ENCODE results near the gene RUNX2. TPM values are rescaled to one million over a fixed set of nuclear protein-coding genes. Genes with fewer than 3 reads are reported as not detected.

Gene RUNX2
- total RNA-seq, 1 experiment from 2014 or later: 7.0 TPM

DNA sequence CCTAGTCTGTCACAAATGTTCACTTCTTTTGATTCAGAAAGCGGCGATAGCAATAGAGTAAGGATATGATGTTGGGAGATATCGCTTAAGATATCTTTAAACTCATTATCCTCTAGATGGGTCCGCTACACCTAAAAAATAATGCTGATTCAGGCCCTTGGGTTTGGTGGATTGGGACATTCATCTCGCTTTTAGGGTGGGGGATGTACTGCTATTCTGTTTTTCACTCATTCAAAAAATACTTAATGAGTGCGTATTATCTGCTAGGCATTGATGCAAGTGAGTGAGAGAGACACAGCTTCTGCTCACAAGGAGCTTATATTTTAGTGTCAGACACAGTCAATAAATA lies 167.9 kb downstream of the RUNX2 start:
- Histone ChIP-seq H3K36me3 (ENCODE audit: control insufficient read depth, insufficient read depth, low read length) (no peaks in the 10 kb centered on the region), H3K9me3 (ENCODE audit: control insufficient read depth, insufficient read depth, low read depth, low read length) (no peaks in the 10 kb centered on the region), H3K27ac (ENCODE audit: low read length) (no peak overlapping the region), H3K4me3 (ENCODE audit: low read depth in 2 of 2, low read length in 2 of 2) (no peak overlapping the region), H3K4me1 (ENCODE audit: control insufficient read depth, insufficient read depth, low read length) (no peaks in the 10 kb centered on the region), H3K27me3 (ENCODE audit: control insufficient read depth, insufficient read depth, low read length) (no peaks in the 10 kb centered on the region)
- DNase-seq (ENCODE audit: low read depth, low spot score) (no peak), ATAC-seq (no peak)
- in situ Hi-C loops (cut with HindIII; ENCODE audit: low pct_unique_long_range_greater_than_20kb, low sequenced_read_pairs) (no loop called here), intact Hi-C loops (cut with micrococcal nuclease; ENCODE audit: unreplicated experiment) (no loop called here)
- TF ChIP-seq SIN3A (IDR thresholded peaks at IDR 0.05; ENCODE audit: borderline replicate concordance, insufficient read depth, low read depth, low read length) (no peak), POLR2AphosphoS5 (IDR thresholded peaks at IDR 0.05; ENCODE audit: low read depth, low read length) (no peak), TCF7L2 (IDR thresholded peaks at IDR 0.05; ENCODE audit: low read depth, low read length) (no peak)
- TF ChIP-seq, protein P1, sequence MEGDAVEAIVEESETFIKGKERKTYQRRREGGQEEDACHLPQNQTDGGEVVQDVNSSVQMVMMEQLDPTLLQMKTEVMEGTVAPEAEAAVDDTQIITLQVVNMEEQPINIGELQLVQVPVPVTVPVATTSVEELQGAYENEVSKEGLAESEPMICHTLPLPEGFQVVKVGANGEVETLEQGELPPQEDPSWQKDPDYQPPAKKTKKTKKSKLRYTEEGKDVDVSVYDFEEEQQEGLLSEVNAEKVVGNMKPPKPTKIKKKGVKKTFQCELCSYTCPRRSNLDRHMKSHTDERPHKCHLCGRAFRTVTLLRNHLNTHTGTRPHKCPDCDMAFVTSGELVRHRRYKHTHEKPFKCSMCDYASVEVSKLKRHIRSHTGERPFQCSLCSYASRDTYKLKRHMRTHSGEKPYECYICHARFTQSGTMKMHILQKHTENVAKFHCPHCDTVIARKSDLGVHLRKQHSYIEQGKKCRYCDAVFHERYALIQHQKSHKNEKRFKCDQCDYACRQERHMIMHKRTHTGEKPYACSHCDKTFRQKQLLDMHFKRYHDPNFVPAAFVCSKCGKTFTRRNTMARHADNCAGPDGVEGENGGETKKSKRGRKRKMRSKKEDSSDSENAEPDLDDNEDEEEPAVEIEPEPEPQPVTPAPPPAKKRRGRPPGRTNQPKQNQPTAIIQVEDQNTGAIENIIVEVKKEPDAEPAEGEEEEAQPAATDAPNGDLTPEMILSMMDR (IDR thresholded peaks at IDR 0.05): no peak
- TF ChIP-seq, protein P2, sequence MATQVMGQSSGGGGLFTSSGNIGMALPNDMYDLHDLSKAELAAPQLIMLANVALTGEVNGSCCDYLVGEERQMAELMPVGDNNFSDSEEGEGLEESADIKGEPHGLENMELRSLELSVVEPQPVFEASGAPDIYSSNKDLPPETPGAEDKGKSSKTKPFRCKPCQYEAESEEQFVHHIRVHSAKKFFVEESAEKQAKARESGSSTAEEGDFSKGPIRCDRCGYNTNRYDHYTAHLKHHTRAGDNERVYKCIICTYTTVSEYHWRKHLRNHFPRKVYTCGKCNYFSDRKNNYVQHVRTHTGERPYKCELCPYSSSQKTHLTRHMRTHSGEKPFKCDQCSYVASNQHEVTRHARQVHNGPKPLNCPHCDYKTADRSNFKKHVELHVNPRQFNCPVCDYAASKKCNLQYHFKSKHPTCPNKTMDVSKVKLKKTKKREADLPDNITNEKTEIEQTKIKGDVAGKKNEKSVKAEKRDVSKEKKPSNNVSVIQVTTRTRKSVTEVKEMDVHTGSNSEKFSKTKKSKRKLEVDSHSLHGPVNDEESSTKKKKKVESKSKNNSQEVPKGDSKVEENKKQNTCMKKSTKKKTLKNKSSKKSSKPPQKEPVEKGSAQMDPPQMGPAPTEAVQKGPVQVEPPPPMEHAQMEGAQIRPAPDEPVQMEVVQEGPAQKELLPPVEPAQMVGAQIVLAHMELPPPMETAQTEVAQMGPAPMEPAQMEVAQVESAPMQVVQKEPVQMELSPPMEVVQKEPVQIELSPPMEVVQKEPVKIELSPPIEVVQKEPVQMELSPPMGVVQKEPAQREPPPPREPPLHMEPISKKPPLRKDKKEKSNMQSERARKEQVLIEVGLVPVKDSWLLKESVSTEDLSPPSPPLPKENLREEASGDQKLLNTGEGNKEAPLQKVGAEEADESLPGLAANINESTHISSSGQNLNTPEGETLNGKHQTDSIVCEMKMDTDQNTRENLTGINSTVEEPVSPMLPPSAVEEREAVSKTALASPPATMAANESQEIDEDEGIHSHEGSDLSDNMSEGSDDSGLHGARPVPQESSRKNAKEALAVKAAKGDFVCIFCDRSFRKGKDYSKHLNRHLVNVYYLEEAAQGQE (IDR thresholded peaks at IDR 0.05; ENCODE audit: insufficient read depth in 1 of 2, low read depth in 2 of 2, low read length in 1 of 2): no peak
- no TSS peak for BruUV-seq (replicated peaks)
- CTCF ChIA-PET: no interaction called here
- POLR2A ChIA-PET: no interaction called here

DNA sequence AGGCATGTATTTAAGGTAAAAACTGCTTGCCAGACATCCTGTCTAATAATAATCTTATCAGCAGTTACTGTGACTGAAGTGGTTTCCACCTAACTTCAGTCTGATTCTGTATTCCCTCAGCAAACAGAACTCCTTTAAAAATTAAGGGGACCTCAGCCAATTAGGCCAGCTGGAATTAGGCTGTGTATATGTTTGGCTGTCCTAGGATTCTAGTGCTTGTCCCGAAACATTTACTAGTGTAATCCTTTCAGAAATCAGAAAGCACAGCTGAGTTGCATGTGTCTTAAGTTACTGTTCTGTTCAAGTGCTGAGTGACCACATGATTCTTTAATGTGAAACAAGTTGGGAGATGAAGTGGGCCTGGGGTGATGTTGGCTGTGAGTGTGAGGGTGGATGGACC lies 170.5 kb downstream of the RUNX2 start:
- ChIA-PET POLR2A (no interaction called here), CTCF (no interaction called here)
- H3K9me3 ChIP-seq (ENCODE audit: control insufficient read depth, insufficient read depth, low read depth, low read length): no peaks in the 10 kb centered on the region
- H3K4me3 ChIP-seq (ENCODE audit: low read depth in 2 of 2, low read length in 2 of 2): no peak overlapping the region
- no peaks in the 10 kb centered on the region for H3K36me3 ChIP-seq (ENCODE audit: control insufficient read depth, insufficient read depth, low read length)
- no TSS peak for BruUV-seq (replicated peaks)
- no peaks in the 10 kb centered on the region for H3K27me3 ChIP-seq (ENCODE audit: control insufficient read depth, insufficient read depth, low read length)
- TF ChIP-seq POLR2AphosphoS5 (IDR thresholded peaks at IDR 0.05; ENCODE audit: low read depth, low read length): no peak
- TF ChIP-seq, protein P1 (IDR thresholded peaks at IDR 0.05): no peak
- no peak for TF ChIP-seq SIN3A (IDR thresholded peaks at IDR 0.05; ENCODE audit: borderline replicate concordance, insufficient read depth, low read depth, low read length)
- TF ChIP-seq TCF7L2 (IDR thresholded peaks at IDR 0.05; ENCODE audit: low read depth, low read length): no peak
- TF ChIP-seq, protein P2 (IDR thresholded peaks at IDR 0.05; ENCODE audit: insufficient read depth in 1 of 2, low read depth in 2 of 2, low read length in 1 of 2): no peak
- H3K27ac ChIP-seq (ENCODE audit: low read length): no peak overlapping the region
- intact Hi-C loops (cut with micrococcal nuclease; ENCODE audit: unreplicated experiment) (no loop called here), in situ Hi-C loops (cut with HindIII; ENCODE audit: low pct_unique_long_range_greater_than_20kb, low sequenced_read_pairs) (no loop called here)
- no peak for ATAC-seq
- no peaks in the 10 kb centered on the region for H3K4me1 ChIP-seq (ENCODE audit: control insufficient read depth, insufficient read depth, low read length)
- no peak for DNase-seq (ENCODE audit: low read depth, low spot score)
